Panc1 (cell line): ENCODE measurements around the gene ARID1A. TPM values are rescaled to one million over a fixed set of nuclear protein-coding genes. Genes with fewer than 3 reads are reported as not detected.

Experiments
- ATAC-seq: fragments of 200-7000 bp; cut with Tn5 transposase; 2 replicates; pipeline ENCODE4 v1.9.1; 2020; ENCODE audit warnings: mild to moderate bottlenecking, moderate library complexity
- BruUV-seq: library from RNA; stranded (reverse); fragments of 400-500 nt; replicated peaks from 2 replicates; lab custom pipeline; 2021; lab: Mats Ljungman, UMichigan
- CTCF ChIA-PET: fragments of 300-600 bp; sonication (Branson Sonifier 250); formaldehyde crosslinking; loops from one replicate; lab custom pipeline; 2022; ENCODE audit warnings: antibody characterized with exemption; lab: Charles Lee
- POLR2A ChIA-PET: fragments of 300-600 bp; sonication (Branson Sonifier 250); formaldehyde crosslinking; loops from one replicate; lab custom pipeline; 2022; ENCODE audit warnings: antibody characterized with exemption; lab: Charles Lee
- DNase-seq: peaks from one replicate; pipeline ENCODE4 v3.0.0-alpha.2; 2010; ENCODE audit warnings: low read depth, low spot score
- H3K27ac ChIP-seq: 2 replicates; pipeline ENCODE4 v1.5.1; 2011; ENCODE audit warnings: mild to moderate bottlenecking, low read length, inconsistent platforms
- H3K27me3 ChIP-seq: fragments of 200-500 bp; sonication (Bioruptor generic); 2 replicates; pipeline ENCODE4 v1.6.0; 2014; ENCODE audit warnings: low read length, inconsistent platforms; ENCODE audit not compliant: control insufficient read depth, insufficient read depth
- H3K36me3 ChIP-seq: fragments of 200-500 bp; sonication (Bioruptor generic); 2 replicates; pipeline ENCODE4 v1.5.1; 2014; ENCODE audit warnings: inconsistent platforms, mild to moderate bottlenecking, low read length, moderate library complexity; ENCODE audit not compliant: control insufficient read depth, insufficient read depth
- H3K4me1 ChIP-seq: 2 replicates; pipeline ENCODE4 v1.5.1; 2011; ENCODE audit warnings: inconsistent platforms, mild to moderate bottlenecking, low read length, moderate library complexity; ENCODE audit not compliant: control insufficient read depth, insufficient read depth
- H3K4me3 ChIP-seq, 2 experiments: 2 replicates each; pipeline ENCODE4 v1.5.1; 2011 to 2012; ENCODE audit warnings: low read depth in 2 of 2, low read length in 2 of 2, mild to moderate bottlenecking in 2 of 2, inconsistent platforms in 1 of 2, moderate library complexity in 1 of 2
- H3K9me3 ChIP-seq: fragments of 200-500 bp; sonication (Bioruptor generic); 2 replicates; pipeline ENCODE4 v1.5.1; 2014; ENCODE audit warnings: low read depth, mild to moderate bottlenecking, inconsistent platforms, low read length, moderate library complexity; ENCODE audit not compliant: control insufficient read depth, insufficient read depth
- POLR2AphosphoS5 ChIP-seq: IDR thresholded peaks from 2 replicates; pipeline ENCODE4 v1.6.1; 2012; ENCODE audit warnings: mild to moderate bottlenecking, low read depth, low read length, moderate library complexity
- SIN3A ChIP-seq: IDR thresholded peaks from 2 replicates; pipeline ENCODE4 v1.6.1; 2012; ENCODE audit warnings: low read depth, mild to moderate bottlenecking, low read length, moderate library complexity, borderline replicate concordance; ENCODE audit not compliant: insufficient read depth
- TCF7L2 ChIP-seq: IDR thresholded peaks from 2 replicates; pipeline ENCODE4 v1.6.1; 2011; ENCODE audit warnings: mild to moderate bottlenecking, low read depth, low read length, inconsistent platforms
- in situ Hi-C: cut with HindIII; loops from 2 replicates; pipeline ENCODE4 v1.10.0; 2016; ENCODE audit warnings: low sequenced_read_pairs, low pct_unique_long_range_greater_than_20kb
- intact Hi-C: fragments of 100-400 bp; cut with micrococcal nuclease; formaldehyde crosslinking; loops from one replicate; pipeline ENCODE4 v1.10.0; 2022; ENCODE audit not compliant: unreplicated experiment
- total RNA-seq: library from RNA; stranded (reverse); gene quantifications from one replicate; pipeline ENCODE4 v1.2.1, GENCODE V29; 2021; ENCODE audit not compliant: unreplicated experiment
- TF ChIP-seq, protein P1 (sequence below), 2 experiments: IDR thresholded peaks; 2 replicates each; pipeline ENCODE4 v1.6.1; 2011 to 2012; ENCODE audit warnings: low read depth in 2 of 2, control low read depth in 1 of 2, low read length in 1 of 2, mild to moderate bottlenecking in 1 of 2, moderate library complexity in 1 of 2; ENCODE audit not compliant: insufficient read depth in 1 of 2
- TF ChIP-seq, protein P2 (sequence below): fragments of 450-650 bp; IDR thresholded peaks from 2 replicates; pipeline ENCODE4 v1.5.1; 2017; ENCODE audit warnings: mild to moderate bottlenecking

Gene ARID1A
- total RNA-seq, 1 experiment from 2014 or later = 110 TPM

DNA sequence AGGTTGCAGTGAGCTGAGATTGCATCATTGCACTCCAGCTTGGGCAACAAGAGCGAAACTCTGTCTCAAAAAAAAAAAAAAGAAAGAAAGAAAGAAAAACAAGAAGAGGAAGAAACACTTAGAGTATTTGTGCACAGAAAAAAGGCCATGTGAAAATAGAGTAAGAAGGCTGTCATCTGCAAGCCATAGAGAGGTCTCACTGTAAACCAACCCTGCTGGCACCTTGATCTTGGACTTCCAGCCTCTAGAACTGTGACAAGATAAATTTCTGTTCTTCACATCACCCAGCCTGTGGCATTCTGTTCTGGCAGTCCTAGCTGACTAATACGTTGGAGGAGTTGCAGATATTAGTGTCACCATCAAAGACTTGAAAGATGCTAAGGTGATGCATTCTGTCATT lies 118.6 kb downstream of the ARID1A start:
- no TSS peak for BruUV-seq
- intact Hi-C loops = no loop called here

DNA sequence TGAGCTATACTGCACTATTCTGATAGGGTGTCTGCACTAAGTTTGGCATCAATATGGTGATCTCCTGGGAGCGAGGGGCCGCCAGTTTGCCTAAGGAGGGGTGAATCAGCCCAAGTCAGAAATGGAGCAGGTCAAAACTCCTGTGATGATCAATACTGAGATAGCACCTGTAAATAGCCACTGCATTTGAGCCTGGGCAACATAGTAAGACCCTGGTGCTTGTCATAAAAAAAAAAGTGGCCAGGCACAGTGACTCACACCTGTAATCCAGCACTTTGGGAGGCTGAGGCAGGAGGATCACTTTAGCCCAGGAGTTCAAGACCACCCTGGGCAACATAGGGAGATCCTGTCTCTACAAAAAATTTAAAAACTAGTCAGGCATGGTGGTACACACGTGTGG lies 119.1 kb downstream of the ARID1A start:
- ATAC-seq = no peak
- no peaks in the 10 kb centered on the region for H3K27me3 ChIP-seq
- TF ChIP-seq TCF7L2 (no peak), SIN3A (no peak), POLR2AphosphoS5 (no peak)
- TF ChIP-seq, protein P1, sequence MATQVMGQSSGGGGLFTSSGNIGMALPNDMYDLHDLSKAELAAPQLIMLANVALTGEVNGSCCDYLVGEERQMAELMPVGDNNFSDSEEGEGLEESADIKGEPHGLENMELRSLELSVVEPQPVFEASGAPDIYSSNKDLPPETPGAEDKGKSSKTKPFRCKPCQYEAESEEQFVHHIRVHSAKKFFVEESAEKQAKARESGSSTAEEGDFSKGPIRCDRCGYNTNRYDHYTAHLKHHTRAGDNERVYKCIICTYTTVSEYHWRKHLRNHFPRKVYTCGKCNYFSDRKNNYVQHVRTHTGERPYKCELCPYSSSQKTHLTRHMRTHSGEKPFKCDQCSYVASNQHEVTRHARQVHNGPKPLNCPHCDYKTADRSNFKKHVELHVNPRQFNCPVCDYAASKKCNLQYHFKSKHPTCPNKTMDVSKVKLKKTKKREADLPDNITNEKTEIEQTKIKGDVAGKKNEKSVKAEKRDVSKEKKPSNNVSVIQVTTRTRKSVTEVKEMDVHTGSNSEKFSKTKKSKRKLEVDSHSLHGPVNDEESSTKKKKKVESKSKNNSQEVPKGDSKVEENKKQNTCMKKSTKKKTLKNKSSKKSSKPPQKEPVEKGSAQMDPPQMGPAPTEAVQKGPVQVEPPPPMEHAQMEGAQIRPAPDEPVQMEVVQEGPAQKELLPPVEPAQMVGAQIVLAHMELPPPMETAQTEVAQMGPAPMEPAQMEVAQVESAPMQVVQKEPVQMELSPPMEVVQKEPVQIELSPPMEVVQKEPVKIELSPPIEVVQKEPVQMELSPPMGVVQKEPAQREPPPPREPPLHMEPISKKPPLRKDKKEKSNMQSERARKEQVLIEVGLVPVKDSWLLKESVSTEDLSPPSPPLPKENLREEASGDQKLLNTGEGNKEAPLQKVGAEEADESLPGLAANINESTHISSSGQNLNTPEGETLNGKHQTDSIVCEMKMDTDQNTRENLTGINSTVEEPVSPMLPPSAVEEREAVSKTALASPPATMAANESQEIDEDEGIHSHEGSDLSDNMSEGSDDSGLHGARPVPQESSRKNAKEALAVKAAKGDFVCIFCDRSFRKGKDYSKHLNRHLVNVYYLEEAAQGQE (IDR thresholded peaks at IDR 0.05; ENCODE audit: insufficient read depth in 1 of 2, low read depth in 2 of 2, low read length in 1 of 2) = no peak
- TF ChIP-seq, protein P2, sequence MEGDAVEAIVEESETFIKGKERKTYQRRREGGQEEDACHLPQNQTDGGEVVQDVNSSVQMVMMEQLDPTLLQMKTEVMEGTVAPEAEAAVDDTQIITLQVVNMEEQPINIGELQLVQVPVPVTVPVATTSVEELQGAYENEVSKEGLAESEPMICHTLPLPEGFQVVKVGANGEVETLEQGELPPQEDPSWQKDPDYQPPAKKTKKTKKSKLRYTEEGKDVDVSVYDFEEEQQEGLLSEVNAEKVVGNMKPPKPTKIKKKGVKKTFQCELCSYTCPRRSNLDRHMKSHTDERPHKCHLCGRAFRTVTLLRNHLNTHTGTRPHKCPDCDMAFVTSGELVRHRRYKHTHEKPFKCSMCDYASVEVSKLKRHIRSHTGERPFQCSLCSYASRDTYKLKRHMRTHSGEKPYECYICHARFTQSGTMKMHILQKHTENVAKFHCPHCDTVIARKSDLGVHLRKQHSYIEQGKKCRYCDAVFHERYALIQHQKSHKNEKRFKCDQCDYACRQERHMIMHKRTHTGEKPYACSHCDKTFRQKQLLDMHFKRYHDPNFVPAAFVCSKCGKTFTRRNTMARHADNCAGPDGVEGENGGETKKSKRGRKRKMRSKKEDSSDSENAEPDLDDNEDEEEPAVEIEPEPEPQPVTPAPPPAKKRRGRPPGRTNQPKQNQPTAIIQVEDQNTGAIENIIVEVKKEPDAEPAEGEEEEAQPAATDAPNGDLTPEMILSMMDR = no peak
- in situ Hi-C loops = no loop called here
- CTCF ChIA-PET = no interaction called here
- no peaks in the 10 kb centered on the region for H3K9me3 ChIP-seq
- no peak overlapping the region for H3K4me3 ChIP-seq
- intact Hi-C loops = no loop called here
- POLR2A ChIA-PET = interaction anchor here (1.0 kb wide), 1 partner anchor 14 kb away, joined by 3 read pairs; no protein-coding TSS in a partner anchor
- no peak overlapping the region for H3K27ac ChIP-seq
- no peaks in the 10 kb centered on the region for H3K4me1 ChIP-seq
- DNase-seq = no peak
- H3K36me3 ChIP-seq = no peaks in the 10 kb centered on the region
- no TSS peak for BruUV-seq

More for the DNA sequence above, 118.6 kb downstream of the ARID1A start:
- no peaks in the 10 kb centered on the region for H3K9me3 ChIP-seq
- in situ Hi-C loops = no loop called here
- CTCF ChIA-PET = interaction anchor here (0.7 kb wide), 1 partner anchor 212 kb away, joined by 4 read pairs; no protein-coding TSS in a partner anchor
- no peaks in the 10 kb centered on the region for H3K4me1 ChIP-seq
- H3K27me3 ChIP-seq = no peaks in the 10 kb centered on the region
- no peaks in the 10 kb centered on the region for H3K36me3 ChIP-seq
- DNase-seq = no peak
- H3K27ac ChIP-seq = no peak overlapping the region
- POLR2A ChIA-PET = interaction anchor here (1.0 kb wide), 1 partner anchor 14 kb away, joined by 3 read pairs; no protein-coding TSS in a partner anchor
- H3K4me3 ChIP-seq = no peak overlapping the region
- no peak for ATAC-seq
- TF ChIP-seq, protein P2 = no peak
- TF ChIP-seq SIN3A (no peak), POLR2AphosphoS5 (no peak), TCF7L2 (no peak)
- TF ChIP-seq, protein P1 (IDR thresholded peaks at IDR 0.05; ENCODE audit: insufficient read depth in 1 of 2, low read depth in 2 of 2, low read length in 1 of 2) = no peak
